Esophagus muscularis mucosa (tissue), 3 donors: ENCODE measurements around the gene NCOA6.

Experiments used
- CTCF ChIP-seq, 3 experiments: fragments of 200-600 bp in 2 of 3; fragments of 450-650 bp in 1 of 3; sonication (generic) in 2 of 3; IDR thresholded peaks; one replicate each; pipeline ENCODE4 v1.5.1; 2017 to 2019; ENCODE audit warnings: antibody characterized with exemption in 3 of 3, mild to moderate bottlenecking in 2 of 3, moderate library complexity in 1 of 3
- POLR2A ChIP-seq: fragments of 450-650 bp; IDR thresholded peaks from one replicate; pipeline ENCODE4 v1.6.1; 2017; ENCODE audit warnings: antibody characterized with exemption, moderate library complexity, mild to moderate bottlenecking, low read depth
- POLR2AphosphoS5 ChIP-seq, 2 donors: sonication (generic); formaldehyde crosslinking; IDR thresholded peaks; one replicate each; pipeline ENCODE4 v1.6.1; 2017; ENCODE audit warnings: antibody characterized with exemption in 2 of 2

GRCh38 chr20:34817801-34818200, 7.7 kb downstream of the NCOA6 start:
- TF ChIP-seq CTCF (IDR thresholded peaks at IDR 0.05), result no peak
- no peak for TF ChIP-seq POLR2A
- TF ChIP-seq POLR2AphosphoS5 (IDR thresholded peaks at IDR 0.05), result no peak
